ENCODE results near the gene NPPC. TPM values are rescaled to one million over a fixed set of nuclear protein-coding genes. Genes with fewer than 3 reads are reported as not detected.

The NPPC gene
- total and polyA plus RNA-seq, 10 of the 15 experiments (the other 5 are each of a cell fraction or from before 2014, with no cell fraction given): 0.15 TPM; not detected in 9

- peaks cover 0 to 3% of the 10 kb centered on the region in 2 experiments; a peak in 1 of 4 replicates for H3K36me3 ChIP-seq (ENCODE audit: control insufficient read depth in 2 of 2, insufficient read depth in 2 of 2, low read length in 1 of 2)
- in situ Hi-C loops (cut with MboI): no loop called here
- H3K4me2 ChIP-seq (ENCODE audit: control insufficient read depth, insufficient read depth): no peak overlapping the region
- ChIA-PET SMC1A (ENCODE audit: uncharacterized antibody, unreplicated experiment) (no interaction called here), POLR2A (no interaction called here), RAD21 (ENCODE audit: unreplicated experiment) (no interaction called here), CTCF (no interaction called here)
- intact Hi-C loops (cut with micrococcal nuclease; ENCODE audit: unreplicated experiment): no loop called here
- no peak overlapping the region for H2AFZ ChIP-seq (ENCODE audit: control insufficient read depth, low read depth, low read length)
- H4K20me1 ChIP-seq (ENCODE audit: control insufficient read depth, insufficient read depth): no peaks in the 10 kb centered on the region
- FAIRE-seq (no peak), DNase-seq (ENCODE audit: low read depth, low spot score) (no peak), ATAC-seq (no peak)
- WGBS (ENCODE audit: insufficient coverage, insufficient replicate concordance, low lambda C conversion rate, missing lambda C conversion rate): 100% methylated on average over 3 of the region's 3 CpGs
- H3K79me2 ChIP-seq (ENCODE audit: control insufficient read depth, insufficient read depth, low read length): peaks cover 2% of the 10 kb centered on the region
- peaks cover 9% of the 10 kb centered on the region for H3K9me3 ChIP-seq (replicated peaks; ENCODE audit: control insufficient read depth, insufficient read depth, low read length)
- H3K4me3 ChIP-seq: no peak overlapping the region
- no peaks in the 10 kb centered on the region for H3K4me1 ChIP-seq (ENCODE audit: control insufficient read depth, insufficient read depth, low read length)
- BruUV-seq (replicated peaks): no TSS peak
- TF ChIP-seq, protein P1, sequence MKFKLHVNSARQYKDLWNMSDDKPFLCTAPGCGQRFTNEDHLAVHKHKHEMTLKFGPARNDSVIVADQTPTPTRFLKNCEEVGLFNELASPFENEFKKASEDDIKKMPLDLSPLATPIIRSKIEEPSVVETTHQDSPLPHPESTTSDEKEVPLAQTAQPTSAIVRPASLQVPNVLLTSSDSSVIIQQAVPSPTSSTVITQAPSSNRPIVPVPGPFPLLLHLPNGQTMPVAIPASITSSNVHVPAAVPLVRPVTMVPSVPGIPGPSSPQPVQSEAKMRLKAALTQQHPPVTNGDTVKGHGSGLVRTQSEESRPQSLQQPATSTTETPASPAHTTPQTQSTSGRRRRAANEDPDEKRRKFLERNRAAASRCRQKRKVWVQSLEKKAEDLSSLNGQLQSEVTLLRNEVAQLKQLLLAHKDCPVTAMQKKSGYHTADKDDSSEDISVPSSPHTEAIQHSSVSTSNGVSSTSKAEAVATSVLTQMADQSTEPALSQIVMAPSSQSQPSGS (IDR thresholded peaks at IDR 0.05; ENCODE audit: low read length): no peak
- TF ChIP-seq SIX5 (IDR thresholded peaks at IDR 0.05; ENCODE audit: low read depth, low read length, severe bottlenecking) (no peak), HDGF (IDR thresholded peaks at IDR 0.05) (no peak), RFX5 (IDR thresholded peaks at IDR 0.05; ENCODE audit: low read depth, low read length) (no peak), CBFB (IDR thresholded peaks at IDR 0.05; ENCODE audit: low read depth) (no peak), TBL1XR1 (IDR thresholded peaks at IDR 0.05; ENCODE audit: low read depth, low read length) (no peak), ETV6 (conservative IDR thresholded peaks at IDR 0.05 in 1 of 2, IDR thresholded peaks at IDR 0.05 in 1 of 2; ENCODE audit: borderline replicate concordance in 1 of 2, low read depth in 1 of 2) (no peak), SUPT20H (IDR thresholded peaks at IDR 0.05; ENCODE audit: borderline replicate concordance, control insufficient read depth, low read depth, low read length) (no peak), RCOR1 (conservative IDR thresholded peaks at IDR 0.05; ENCODE audit: low read depth, low read length) (no peak), NFXL1 (IDR thresholded peaks at IDR 0.05; ENCODE audit: borderline replicate concordance) (no peak), BCL11A (IDR thresholded peaks at IDR 0.05; ENCODE audit: low read depth, low read length) (no peak)
- TF ChIP-seq, protein P2, sequence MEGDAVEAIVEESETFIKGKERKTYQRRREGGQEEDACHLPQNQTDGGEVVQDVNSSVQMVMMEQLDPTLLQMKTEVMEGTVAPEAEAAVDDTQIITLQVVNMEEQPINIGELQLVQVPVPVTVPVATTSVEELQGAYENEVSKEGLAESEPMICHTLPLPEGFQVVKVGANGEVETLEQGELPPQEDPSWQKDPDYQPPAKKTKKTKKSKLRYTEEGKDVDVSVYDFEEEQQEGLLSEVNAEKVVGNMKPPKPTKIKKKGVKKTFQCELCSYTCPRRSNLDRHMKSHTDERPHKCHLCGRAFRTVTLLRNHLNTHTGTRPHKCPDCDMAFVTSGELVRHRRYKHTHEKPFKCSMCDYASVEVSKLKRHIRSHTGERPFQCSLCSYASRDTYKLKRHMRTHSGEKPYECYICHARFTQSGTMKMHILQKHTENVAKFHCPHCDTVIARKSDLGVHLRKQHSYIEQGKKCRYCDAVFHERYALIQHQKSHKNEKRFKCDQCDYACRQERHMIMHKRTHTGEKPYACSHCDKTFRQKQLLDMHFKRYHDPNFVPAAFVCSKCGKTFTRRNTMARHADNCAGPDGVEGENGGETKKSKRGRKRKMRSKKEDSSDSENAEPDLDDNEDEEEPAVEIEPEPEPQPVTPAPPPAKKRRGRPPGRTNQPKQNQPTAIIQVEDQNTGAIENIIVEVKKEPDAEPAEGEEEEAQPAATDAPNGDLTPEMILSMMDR (IDR thresholded peaks at IDR 0.05 in 2 of 3, conservative IDR thresholded peaks at IDR 0.05 in 1 of 3; ENCODE audit: control insufficient read depth in 2 of 3, extremely low read depth in 1 of 3, insufficient read depth in 1 of 3, low read depth in 3 of 3, low read length in 3 of 3): no peak
- TF ChIP-seq, protein P3, sequence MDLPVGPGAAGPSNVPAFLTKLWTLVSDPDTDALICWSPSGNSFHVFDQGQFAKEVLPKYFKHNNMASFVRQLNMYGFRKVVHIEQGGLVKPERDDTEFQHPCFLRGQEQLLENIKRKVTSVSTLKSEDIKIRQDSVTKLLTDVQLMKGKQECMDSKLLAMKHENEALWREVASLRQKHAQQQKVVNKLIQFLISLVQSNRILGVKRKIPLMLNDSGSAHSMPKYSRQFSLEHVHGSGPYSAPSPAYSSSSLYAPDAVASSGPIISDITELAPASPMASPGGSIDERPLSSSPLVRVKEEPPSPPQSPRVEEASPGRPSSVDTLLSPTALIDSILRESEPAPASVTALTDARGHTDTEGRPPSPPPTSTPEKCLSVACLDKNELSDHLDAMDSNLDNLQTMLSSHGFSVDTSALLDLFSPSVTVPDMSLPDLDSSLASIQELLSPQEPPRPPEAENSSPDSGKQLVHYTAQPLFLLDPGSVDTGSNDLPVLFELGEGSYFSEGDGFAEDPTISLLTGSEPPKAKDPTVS (IDR thresholded peaks at IDR 0.05; ENCODE audit: low read depth, low read length): no peak
- no peaks in the 10 kb centered on the region for H3K27me3 ChIP-seq (replicated peaks in 1 of 2; ENCODE audit: control insufficient read depth in 2 of 2, insufficient read depth in 2 of 2, low read length in 1 of 2)
- no peak overlapping the region for H3K9ac ChIP-seq (ENCODE audit: control insufficient read depth, insufficient read depth, low read length)
- no peak overlapping the region for H3K27ac ChIP-seq (ENCODE audit: control insufficient read depth, insufficient read depth)
Measured at GRCh38 chr2:231970461-231970860, 44.3 kb upstream of the NPPC start.
